Liver (tissue), 9 donors: ENCODE data around the gene AOAH. TPM values are rescaled to one million over a fixed set of nuclear protein-coding genes. Genes with fewer than 3 reads are reported as not detected.

Source experiments
- DNase-seq: peaks from one replicate; pipeline ENCODE4 v3.0.0-alpha.2; 2017; ENCODE audit warnings: low spot score
- H3K27ac ChIP-seq, 2 donors: one replicate each; pipeline ENCODE4 v1.7.0; 2013; ENCODE audit warnings: inconsistent platforms in 2 of 2, low read length in 2 of 2, control low read depth in 1 of 2, low read depth in 1 of 2, mild to moderate bottlenecking in 1 of 2
- H3K27me3 ChIP-seq, 4 donors: one replicate each; pipeline versions ENCODE4 v1.6.1 to v1.7.0; 2013; ENCODE audit warnings: low read length in 3 of 4, inconsistent platforms in 1 of 4, mild to moderate bottlenecking in 1 of 4, moderate library complexity in 1 of 4; ENCODE audit not compliant: control insufficient read depth in 4 of 4, insufficient read depth in 4 of 4
- H3K36me3 ChIP-seq, 4 donors: one replicate each; pipeline versions ENCODE4 v1.6.1 to v1.7.0; 2013; ENCODE audit warnings: low read length in 3 of 4, mild to moderate bottlenecking in 3 of 4, low read depth in 1 of 4, moderate library complexity in 1 of 4; ENCODE audit not compliant: control insufficient read depth in 4 of 4, insufficient read depth in 3 of 4
- H3K4me1 ChIP-seq, 4 donors: one replicate each; pipeline versions ENCODE4 v1.6.1 to v1.7.0; 2013; ENCODE audit warnings: low read length in 3 of 4, mild to moderate bottlenecking in 3 of 4, moderate library complexity in 1 of 4; ENCODE audit not compliant: control insufficient read depth in 4 of 4, insufficient read depth in 4 of 4
- H3K4me3 ChIP-seq, 3 donors: one replicate each; pipeline versions ENCODE4 v1.6.1 to v1.7.0; 2013; ENCODE audit warnings: low read length in 3 of 3, control low read depth in 1 of 3, low read depth in 1 of 3, mild to moderate bottlenecking in 1 of 3
- H3K9ac ChIP-seq, 2 donors: one replicate each; pipeline ENCODE4 v1.7.0; 2013; ENCODE audit warnings: low read length in 2 of 2, mild to moderate bottlenecking in 2 of 2, moderate library complexity in 2 of 2, control low read depth in 1 of 2, low read depth in 1 of 2
- H3K9me3 ChIP-seq, 4 donors: one replicate each; pipeline versions ENCODE4 v1.6.1 to v1.7.0; 2013; ENCODE audit warnings: low read length in 3 of 4; ENCODE audit not compliant: control insufficient read depth in 4 of 4
- HNF4G ChIP-seq: IDR thresholded peaks from 2 replicates; pipeline ENCODE4 v1.6.1; 2016; ENCODE audit warnings: antibody characterized with exemption
- RAD21 ChIP-seq, 2 donors: IDR thresholded peaks; 2 replicates each; pipeline ENCODE4 v1.6.1; 2016; ENCODE audit warnings: antibody characterized with exemption in 2 of 2, mild to moderate bottlenecking in 2 of 2
- RXRA ChIP-seq, 2 donors: IDR thresholded peaks; 2 replicates each; pipeline ENCODE4 v1.6.1; 2017 to 2018; ENCODE audit warnings: antibody characterized with exemption in 2 of 2, mild to moderate bottlenecking in 1 of 2
- SP1 ChIP-seq: IDR thresholded peaks from 2 replicates; pipeline ENCODE4 v1.6.1; 2018; ENCODE audit warnings: antibody characterized with exemption, mild to moderate bottlenecking
- TAF1 ChIP-seq: conservative IDR thresholded peaks from 2 replicates; pipeline ENCODE4 v1.6.1; 2016; ENCODE audit warnings: antibody characterized with exemption, mild to moderate bottlenecking
- WGBS: extraction: QIAGEN DNeasy Blood & Tissue Kit; methylation state at CpG from one replicate; pipeline ENCODE4 v1.1.7; 2013; 5-methylcytosine and 5-hydroxymethylcytosine counted together
- polyA plus RNA-seq, 2 donors: library from polyadenylated mRNA; stranded (reverse) in 1 of 2; unstranded in 1 of 2; fragments of 200-250 nt in 1 of 2; fragments of >200 nt in 1 of 2; fragmentation: Nextera tagmentation in 1 of 2; extraction: Ambion mirVana in 1 of 2; gene quantifications; one replicate each; pipeline versions ENCODE4 v1.2.1 to v1.2.3, GENCODE V29; 2013 to 2015
- total RNA-seq, 2 donors: library from RNA; depleted of rRNA; stranded (reverse); fragments of >200 nt; gene quantifications; one replicate each; pipeline ENCODE4 v1.2.3, GENCODE V29; 2014
- TF ChIP-seq, protein P1 (sequence below): fragments of 150-350 bp; IDR thresholded peaks from 2 replicates; pipeline ENCODE4 v1.5.1; 2017; ENCODE audit warnings: improper control_type of control experiment, low read depth, low read length; ENCODE audit not compliant: missing input control
- TF ChIP-seq, protein P2 (sequence below): IDR thresholded peaks from 2 replicates; pipeline ENCODE4 v1.6.1; 2016; ENCODE audit warnings: antibody characterized with exemption
- donor health status: healthy.
- donor health status: healthy.
- donor health status: healthy.
- donor health status: healthy.
- donor health status: healthy.

The AOAH gene
- total and polyA plus RNA-seq, 4 donors: 2.4 to 26.7 (median 5.8) TPM

DNA sequence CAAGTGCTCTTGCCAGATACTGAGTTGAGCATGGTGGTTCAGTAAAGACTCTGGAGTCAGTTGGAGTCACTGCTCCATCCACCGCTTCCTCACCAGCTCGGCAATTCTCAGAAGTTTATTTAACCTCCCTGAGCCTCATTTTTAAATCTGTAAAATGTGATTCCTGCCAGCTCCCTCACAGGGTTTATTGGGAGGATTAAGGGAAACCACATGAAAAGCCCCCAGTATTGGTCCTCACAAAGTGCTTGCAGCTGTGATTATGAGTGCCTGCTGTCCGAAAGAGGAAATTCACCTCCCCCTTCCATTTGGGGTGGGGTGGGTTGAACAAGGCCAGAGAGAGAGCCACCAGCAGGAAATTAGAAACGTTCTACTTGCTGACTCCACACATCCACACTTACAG is 99.0 kb downstream of the AOAH start (continued):
- TF ChIP-seq, protein P1, sequence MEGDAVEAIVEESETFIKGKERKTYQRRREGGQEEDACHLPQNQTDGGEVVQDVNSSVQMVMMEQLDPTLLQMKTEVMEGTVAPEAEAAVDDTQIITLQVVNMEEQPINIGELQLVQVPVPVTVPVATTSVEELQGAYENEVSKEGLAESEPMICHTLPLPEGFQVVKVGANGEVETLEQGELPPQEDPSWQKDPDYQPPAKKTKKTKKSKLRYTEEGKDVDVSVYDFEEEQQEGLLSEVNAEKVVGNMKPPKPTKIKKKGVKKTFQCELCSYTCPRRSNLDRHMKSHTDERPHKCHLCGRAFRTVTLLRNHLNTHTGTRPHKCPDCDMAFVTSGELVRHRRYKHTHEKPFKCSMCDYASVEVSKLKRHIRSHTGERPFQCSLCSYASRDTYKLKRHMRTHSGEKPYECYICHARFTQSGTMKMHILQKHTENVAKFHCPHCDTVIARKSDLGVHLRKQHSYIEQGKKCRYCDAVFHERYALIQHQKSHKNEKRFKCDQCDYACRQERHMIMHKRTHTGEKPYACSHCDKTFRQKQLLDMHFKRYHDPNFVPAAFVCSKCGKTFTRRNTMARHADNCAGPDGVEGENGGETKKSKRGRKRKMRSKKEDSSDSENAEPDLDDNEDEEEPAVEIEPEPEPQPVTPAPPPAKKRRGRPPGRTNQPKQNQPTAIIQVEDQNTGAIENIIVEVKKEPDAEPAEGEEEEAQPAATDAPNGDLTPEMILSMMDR: no peak
- TF ChIP-seq HNF4G (no peak), RAD21 (IDR thresholded peaks at IDR 0.05) (no peak), RXRA (IDR thresholded peaks at IDR 0.05) (no peak)

DNA sequence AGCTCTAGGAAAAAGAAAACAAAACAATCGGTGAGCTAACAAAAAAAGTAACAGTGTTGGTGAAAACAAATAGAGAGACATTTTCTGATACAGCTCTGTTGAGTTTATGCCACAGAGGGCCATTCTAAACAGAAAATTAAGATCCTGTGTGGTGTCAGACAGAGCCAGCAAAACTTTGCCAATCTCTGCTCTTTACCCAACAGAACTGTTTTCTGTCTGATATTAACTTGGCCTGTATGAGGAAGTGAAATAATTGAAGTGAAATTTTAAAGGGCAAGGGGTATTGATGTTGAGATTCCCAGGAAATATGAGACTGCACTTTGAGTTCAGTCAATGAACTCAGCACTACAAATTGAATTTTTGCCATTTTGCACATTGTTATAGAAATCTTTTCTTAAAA is 101.0 kb downstream of the AOAH start:
- H3K4me1 ChIP-seq: no peaks in the 10 kb centered on the region
- TF ChIP-seq, protein P1: no peak
- TF ChIP-seq SP1: peak; percentile 16
- no peak overlapping the region for H3K27ac ChIP-seq
- no peak for DNase-seq
- no peaks in the 10 kb centered on the region for H3K27me3 ChIP-seq
- H3K9me3 ChIP-seq: no peaks in the 10 kb centered on the region
- WGBS: 38% methylated on average over 1 of the region's 1 CpG
- no peak overlapping the region for H3K9ac ChIP-seq
- H3K36me3 ChIP-seq: peaks cover 0 to 2% (median 0%) of the 10 kb centered on the region in 4 donors
- H3K4me3 ChIP-seq: no peak overlapping the region

DNA sequence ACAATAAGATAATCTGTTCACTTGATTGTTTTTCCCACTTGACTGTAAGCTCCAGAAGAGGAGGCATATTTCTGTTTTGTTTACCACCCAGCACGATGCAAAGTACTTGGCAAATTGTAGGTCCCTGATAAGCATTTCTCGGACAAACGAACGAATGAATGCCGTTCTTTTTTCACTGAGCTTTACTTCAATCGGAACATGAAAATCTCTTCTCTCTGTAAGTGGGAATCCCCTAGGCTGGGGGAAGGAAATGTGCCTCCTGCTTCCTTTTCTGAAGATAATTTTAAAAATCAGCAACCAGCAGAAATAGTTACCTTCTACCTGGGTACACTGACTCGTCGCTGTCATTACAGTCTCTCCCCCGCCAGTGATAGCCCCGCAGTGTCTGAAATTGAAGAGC is 102.9 kb downstream of the AOAH start:
- H3K9ac ChIP-seq: no peak overlapping the region
- H3K27ac ChIP-seq: no peak overlapping the region
- WGBS: 59% methylated on average over 10 of the region's 10 CpGs
- no peaks in the 10 kb centered on the region for H3K4me1 ChIP-seq
- TF ChIP-seq, protein P2, sequence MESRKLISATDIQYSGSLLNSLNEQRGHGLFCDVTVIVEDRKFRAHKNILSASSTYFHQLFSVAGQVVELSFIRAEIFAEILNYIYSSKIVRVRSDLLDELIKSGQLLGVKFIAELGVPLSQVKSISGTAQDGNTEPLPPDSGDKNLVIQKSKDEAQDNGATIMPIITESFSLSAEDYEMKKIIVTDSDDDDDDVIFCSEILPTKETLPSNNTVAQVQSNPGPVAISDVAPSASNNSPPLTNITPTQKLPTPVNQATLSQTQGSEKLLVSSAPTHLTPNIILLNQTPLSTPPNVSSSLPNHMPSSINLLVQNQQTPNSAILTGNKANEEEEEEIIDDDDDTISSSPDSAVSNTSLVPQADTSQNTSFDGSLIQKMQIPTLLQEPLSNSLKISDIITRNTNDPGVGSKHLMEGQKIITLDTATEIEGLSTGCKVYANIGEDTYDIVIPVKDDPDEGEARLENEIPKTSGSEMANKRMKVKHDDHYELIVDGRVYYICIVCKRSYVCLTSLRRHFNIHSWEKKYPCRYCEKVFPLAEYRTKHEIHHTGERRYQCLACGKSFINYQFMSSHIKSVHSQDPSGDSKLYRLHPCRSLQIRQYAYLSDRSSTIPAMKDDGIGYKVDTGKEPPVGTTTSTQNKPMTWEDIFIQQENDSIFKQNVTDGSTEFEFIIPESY: no peak
- TF ChIP-seq, protein P1: no peak
- TF ChIP-seq RXRA (IDR thresholded peaks at IDR 0.05) (no peak), TAF1 (no peak)
- H3K9me3 ChIP-seq: no peaks in the 10 kb centered on the region
- no peak for DNase-seq
- no peak overlapping the region for H3K4me3 ChIP-seq
- H3K36me3 ChIP-seq: peaks cover 0 to 3% (median 0%) of the 10 kb centered on the region in 4 donors
- no peaks in the 10 kb centered on the region for H3K27me3 ChIP-seq
